Fibroblast of lung (primary cell): ENCODE data around the gene CTNND2.

ENCODE experiments used
- CTCF ChIP-seq, 2 donors: IDR thresholded peaks in 1 of 2; conservative IDR thresholded peaks in 1 of 2; 1 replicate in 1 of 2; 2 replicates in 1 of 2; pipeline ENCODE4 v1.5.1; 2011 to 2012; ENCODE audit warnings: low read length in 2 of 2, control low read depth in 1 of 2, inconsistent platforms in 1 of 2, low read depth in 1 of 2, mild to moderate bottlenecking in 1 of 2
- EZH2 ChIP-seq: IDR thresholded peaks from 2 replicates; pipeline ENCODE4 v1.5.1; 2012; ENCODE audit warnings: low read length, control low read depth, mild to moderate bottlenecking; ENCODE audit errors: missing control alignments

DNA sequence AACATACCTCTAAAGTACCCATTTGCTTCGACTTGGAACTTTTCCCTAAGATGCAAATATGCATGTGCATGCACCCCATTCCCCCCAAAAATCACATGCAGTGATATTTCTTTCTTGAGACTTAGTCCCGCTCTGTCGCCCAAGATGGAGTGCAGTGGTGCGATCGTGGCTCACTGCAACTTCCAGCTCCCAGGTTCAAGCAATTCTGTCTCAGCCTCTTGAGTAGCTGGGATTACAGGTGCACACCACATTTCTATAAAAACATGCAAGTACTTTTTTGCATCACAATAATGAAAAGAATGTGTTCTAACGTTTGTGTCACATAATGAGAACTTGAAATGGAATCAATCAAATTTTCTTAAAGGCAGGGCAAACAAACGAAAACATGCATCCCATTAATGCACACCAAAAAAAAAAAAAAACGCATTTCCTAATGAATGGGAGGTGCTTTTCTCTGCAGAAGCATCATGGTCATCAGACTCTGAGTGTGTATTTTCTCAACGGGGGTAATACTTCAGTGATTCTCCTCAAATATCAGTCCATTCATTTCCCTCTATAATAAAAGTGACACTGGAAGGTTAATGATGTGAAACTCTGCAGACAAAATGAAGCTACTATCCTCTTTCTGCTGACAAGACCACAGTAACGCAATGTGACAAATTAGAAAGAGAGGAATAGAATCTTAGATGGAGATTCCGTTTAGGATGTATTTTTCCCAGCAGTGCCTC, 389.4 kb downstream of the CTNND2 start:
- TF ChIP-seq EZH2 (no peak), CTCF (conservative IDR thresholded peaks at IDR 0.05 in 1 of 2, IDR thresholded peaks at IDR 0.05 in 1 of 2; ENCODE audit: low read depth in 1 of 2, low read length in 2 of 2) (no peak)
